Activated CD4-positive, CD25-positive, alpha-beta regulatory T cell treated with anti-CD3 and anti-CD28 coated beads, Interleukin-2, amount 50 U/mL, for 16 hours (primary cell): ENCODE measurements around the gene CTDP1.

ENCODE experiments used
- DNase-seq: peaks from one replicate; pipeline ENCODE4 v3.0.0-alpha.2; 2020; ENCODE audit warnings: low read depth, low spot score

The CTDP1 gene

GRCh38 chr18:79795446-79795845 lies 115.8 kb downstream of the CTDP1 start:
- DNase-seq = no peak

GRCh38 chr18:79796016-79796415 lies 116.4 kb downstream of the CTDP1 start:
- no peak for DNase-seq

GRCh38 chr18:79796531-79797405 lies 117.2 kb downstream of the CTDP1 start:
- no peak for DNase-seq

GRCh38 chr18:79797518-79798345 lies 118.1 kb downstream of the CTDP1 start, which contains the start of gene KCNG2:
Gene KCNG2 (plus strand): TSS chr18:79797938. CDS start chr18:79863668, 65,730 bp downstream.
- DNase-seq = no peak

- no peak for DNase-seq
These were observed 118.9 kb downstream of the CTDP1 start for GRCh38 chr18:79798346-79798998.

- no peak for DNase-seq
These were observed 119.4 kb downstream of the CTDP1 start for GRCh38 chr18:79798999-79799370.

GRCh38 chr18:79799619-79800370 lies 120.2 kb downstream of the CTDP1 start:
- DNase-seq = no peak

- no peak for DNase-seq
These were observed 121.0 kb downstream of the CTDP1 start for GRCh38 chr18:79800371-79801180.

- DNase-seq = no peak
These were observed 121.6 kb downstream of the CTDP1 start for GRCh38 chr18:79801217-79801616.

- DNase-seq = no peak
These were observed 122.0 kb downstream of the CTDP1 start for GRCh38 chr18:79801641-79802040.

GRCh38 chr18:79802298-79802697 lies 122.7 kb downstream of the CTDP1 start:
- DNase-seq = no peak

- no peak for DNase-seq
These were observed 124.0 kb downstream of the CTDP1 start for GRCh38 chr18:79803611-79804051.
